ENCODE results near the gene GSS.

GSS gene

GRCh38 chr20:34994509-34995131 lies 39.0 kb upstream of the GSS start:
- DNase-seq (ENCODE audit: low read depth, low spot score) = no peak
- no peak overlapping the region for H3K27ac ChIP-seq

GRCh38 chr20:34993941-34994508 lies 38.4 kb upstream of the GSS start:
- no peak overlapping the region for H3K27ac ChIP-seq
- DNase-seq (ENCODE audit: low read depth, low spot score) = no peak

GRCh38 chr20:34992751-34993417 lies 37.3 kb upstream of the GSS start:
- no peak overlapping the region for H3K27ac ChIP-seq
- no peak for DNase-seq (ENCODE audit: low read depth, low spot score)

DNA sequence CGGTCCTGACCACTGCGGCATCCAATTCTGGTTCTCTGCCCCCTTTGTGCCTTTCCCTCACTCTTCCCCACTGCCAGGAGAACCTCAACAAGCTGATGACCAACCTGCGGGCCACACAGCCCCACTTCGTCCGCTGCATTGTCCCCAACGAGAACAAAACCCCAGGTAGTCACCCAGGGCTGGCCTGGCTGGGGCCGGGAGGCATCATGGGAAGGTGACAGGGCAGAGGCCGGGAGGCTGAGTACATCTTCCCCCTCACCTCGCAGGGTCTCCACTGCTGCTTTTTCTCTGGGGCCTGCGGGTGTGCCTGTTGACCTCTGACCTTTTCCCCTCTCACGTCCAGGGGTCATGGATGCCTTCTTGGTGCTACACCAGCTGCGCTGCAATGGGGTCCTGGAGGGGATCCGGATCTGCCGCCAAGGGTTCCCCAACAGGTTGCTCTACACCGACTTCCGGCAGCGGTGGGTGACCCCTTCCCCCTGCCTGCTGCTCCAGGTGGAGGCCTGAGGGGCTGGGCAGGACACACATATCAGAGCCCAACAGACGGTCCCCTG lies 35.1 kb upstream of the GSS start:
- H3K27ac ChIP-seq = no peak overlapping the region
- no peak for DNase-seq (ENCODE audit: low read depth, low spot score)

DNA sequence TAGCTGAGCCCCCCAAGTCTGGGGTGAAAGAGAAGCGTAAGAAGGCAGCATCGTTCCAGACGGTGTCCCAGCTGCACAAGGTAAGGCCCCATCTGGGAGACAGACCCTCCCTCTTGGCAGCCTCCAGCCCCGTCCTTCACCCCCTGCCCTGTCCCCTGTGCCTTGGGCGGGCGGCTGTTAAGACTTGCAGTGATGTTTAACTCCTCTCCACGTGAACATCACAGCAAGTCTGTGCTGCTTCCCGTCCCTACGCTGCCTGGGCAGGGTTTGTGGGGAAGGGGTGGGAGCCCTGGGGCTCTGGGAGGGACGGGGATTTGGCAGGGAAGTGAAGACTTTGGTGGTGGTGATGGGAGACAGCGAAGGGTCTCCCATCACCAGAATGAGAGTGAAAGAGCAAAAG lies 34.6 kb upstream of the GSS start:
- no peak for DNase-seq (ENCODE audit: low read depth, low spot score)
- no peak overlapping the region for H3K27ac ChIP-seq

DNA sequence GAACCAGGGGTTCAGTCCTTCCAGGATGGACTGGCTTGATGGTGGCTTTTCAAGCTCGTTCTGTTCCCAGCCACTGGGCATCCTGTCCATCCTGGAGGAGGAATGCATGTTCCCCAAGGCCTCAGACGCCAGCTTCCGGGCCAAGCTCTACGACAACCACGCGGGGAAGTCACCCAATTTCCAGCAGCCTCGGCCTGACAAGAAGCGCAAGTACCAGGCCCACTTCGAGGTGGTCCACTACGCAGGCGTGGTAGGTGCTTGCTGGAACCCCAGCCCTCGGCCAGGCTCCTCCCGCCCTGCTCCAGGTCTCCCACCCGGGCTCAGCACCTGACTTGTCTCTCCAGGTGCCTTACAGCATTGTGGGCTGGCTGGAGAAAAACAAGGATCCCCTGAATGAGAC lies 34.1 kb upstream of the GSS start:
- DNase-seq (ENCODE audit: low read depth, low spot score) = no peak
- no peak overlapping the region for H3K27ac ChIP-seq

DNA sequence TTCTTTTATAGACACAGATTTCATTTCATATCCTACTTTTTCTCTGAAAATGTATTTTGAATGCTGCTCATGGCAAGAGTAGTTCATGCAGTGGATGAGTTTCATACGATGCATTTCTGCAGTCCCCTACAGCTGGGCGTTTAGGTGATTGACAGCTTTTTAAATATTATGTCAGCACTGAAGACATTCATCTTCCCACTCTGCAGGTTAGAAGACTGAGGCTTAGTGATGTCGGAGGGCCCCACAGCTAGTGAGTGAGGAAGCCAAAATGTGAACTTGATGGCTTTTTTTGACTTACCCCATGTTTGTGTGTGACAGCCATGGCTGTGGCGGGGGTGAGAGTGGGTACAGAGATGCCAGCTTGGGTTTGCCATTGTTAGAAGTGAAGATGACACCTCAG lies 33.5 kb upstream of the GSS start:
- H3K27ac ChIP-seq = no peak overlapping the region
- DNase-seq (ENCODE audit: low read depth, low spot score) = no peak

- DNase-seq (ENCODE audit: low read depth, low spot score) = no peak
- H3K27ac ChIP-seq = no peak overlapping the region
Measured at GRCh38 chr20:34988191-34988540, 32.6 kb upstream of the GSS start.

DNA sequence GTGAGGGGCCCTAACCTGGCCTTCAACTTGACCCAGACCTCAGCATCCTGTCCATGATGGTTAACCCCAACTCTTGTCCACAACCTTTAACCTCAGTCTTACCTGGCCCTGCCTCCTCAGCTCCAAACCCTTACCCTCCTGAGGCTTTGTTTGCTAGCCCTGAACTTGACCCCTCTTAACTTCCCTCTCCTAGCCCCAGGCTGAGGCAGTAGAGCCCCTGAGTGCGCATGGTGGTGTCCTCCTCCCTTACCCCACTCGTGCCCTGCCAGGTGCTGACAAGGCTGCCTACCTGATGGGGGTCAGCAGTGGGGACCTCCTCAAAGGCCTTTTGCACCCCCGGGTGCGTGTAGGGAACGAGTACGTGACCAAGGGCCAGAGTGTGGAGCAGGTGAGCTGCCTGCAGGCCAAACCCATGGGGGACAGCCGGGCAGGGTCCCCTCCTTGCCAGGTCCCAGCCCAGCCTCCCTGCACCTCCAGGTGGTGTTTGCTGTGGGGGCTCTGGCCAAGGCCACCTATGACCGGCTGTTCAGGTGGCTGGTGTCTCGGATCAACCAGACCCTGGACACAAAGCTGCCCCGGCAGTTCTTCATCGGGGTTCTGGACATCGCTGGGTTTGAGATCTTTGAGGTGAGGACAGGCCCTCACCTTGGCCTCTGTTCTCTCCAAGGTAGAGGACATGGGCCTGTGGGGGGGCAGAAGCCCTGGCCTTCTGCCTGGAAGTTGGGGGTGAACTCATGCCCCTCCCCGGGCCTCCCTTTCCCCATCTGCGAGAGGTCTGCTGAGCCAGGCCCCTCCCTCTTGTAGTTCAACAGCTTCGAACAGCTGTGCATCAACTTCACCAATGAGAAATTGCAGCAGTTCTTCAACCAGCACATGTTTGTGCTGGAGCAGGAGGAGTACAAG lies 31.9 kb upstream of the GSS start:
- no peak for DNase-seq (ENCODE audit: low read depth, low spot score)
- no peak overlapping the region for H3K27ac ChIP-seq

GRCh38 chr20:34986311-34987287 lies 31.0 kb upstream of the GSS start:
- no peak overlapping the region for H3K27ac ChIP-seq
- DNase-seq (ENCODE audit: low read depth, low spot score) = no peak

DNA sequence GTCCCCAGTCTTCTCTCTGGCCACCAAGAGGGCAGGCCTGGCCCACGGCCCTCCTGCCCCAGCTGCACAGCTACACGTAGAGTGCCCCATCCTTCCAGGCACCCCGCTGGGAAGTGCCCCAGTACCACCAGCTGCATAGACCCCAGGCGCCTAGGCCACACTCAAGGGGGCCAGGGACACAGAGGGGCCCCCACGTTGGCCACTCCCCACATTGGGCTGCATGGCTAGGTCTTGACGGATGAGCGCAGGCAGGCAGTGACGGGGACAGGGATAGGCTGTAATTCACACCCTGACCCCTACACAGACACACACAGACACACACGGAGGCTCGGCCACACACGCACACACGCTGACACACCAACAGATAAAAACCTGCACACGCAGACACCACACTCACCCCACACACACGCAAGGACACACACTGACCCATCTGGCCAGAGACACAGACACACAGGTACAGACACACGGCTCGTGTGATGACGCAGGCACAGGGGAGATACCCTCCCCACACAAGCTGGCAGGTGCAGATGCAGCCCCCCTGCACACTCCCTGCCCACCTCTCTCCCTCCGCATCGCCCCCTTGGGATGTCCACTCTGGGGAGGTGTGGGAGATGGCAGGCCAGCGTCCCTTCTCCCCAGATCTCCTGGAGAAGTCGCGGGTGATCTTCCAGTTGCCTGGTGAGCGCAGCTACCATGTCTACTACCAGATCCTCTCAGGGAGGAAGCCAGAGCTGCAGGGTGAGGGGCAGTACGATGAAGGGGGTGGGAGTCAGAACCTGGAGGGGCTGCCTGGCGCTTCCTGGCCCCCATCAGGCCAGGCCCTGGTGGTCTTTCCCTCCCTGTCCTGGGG lies 30.1 kb upstream of the GSS start:
- H3K27ac ChIP-seq = no peak overlapping the region
- DNase-seq (ENCODE audit: low read depth, low spot score) = no peak

GRCh38 chr20:34984756-34985261 lies 29.2 kb upstream of the GSS start:
- H3K27ac ChIP-seq = no peak overlapping the region
- no peak for DNase-seq (ENCODE audit: low read depth, low spot score)

- no peak overlapping the region for H3K27ac ChIP-seq
- no peak for DNase-seq (ENCODE audit: low read depth, low spot score)
Measured at GRCh38 chr20:34983995-34984735, 28.6 kb upstream of the GSS start.

DNA sequence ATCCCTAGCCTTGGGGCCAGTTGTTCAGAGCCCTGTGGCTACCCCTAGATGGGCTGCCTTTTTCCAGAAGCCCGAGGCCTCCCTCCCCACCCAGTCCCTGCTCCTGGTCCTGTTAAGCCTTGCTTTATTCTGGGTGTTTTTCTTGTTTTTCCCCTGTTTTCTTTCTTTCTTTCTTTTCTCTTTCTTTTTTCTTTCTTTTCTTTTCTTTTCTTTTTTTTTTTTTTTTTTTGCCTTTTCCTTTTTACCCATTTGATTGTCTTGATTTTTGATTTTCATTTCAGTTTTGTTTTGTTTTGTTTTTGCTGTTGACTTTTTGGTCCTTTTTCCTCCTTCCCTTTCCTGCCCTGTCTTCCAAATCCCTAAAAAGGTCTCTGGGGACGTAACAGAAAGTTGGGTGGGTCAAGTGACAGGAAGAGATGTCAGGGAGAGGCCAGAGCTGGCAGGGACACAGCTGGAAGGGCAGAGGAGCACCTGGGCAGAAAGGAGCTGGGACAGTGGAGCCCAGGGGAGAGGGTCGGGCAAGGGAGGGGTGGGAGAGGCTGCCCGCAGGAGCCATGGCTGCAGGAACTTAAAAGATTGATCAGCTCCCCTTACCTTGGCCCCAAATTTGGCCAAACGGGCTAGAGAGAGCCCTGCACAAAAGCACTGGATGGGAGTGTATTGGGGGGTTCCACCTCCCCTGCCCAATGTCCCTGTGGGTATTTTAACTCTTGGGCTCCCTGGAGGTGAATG lies 27.6 kb upstream of the GSS start:
- no peak for DNase-seq (ENCODE audit: low read depth, low spot score)
- H3K27ac ChIP-seq = no peak overlapping the region

- no peak for DNase-seq (ENCODE audit: low read depth, low spot score)
- no peak overlapping the region for H3K27ac ChIP-seq
Measured at GRCh38 chr20:34982270-34983088, 26.9 kb upstream of the GSS start.

GRCh38 chr20:34980543-34981233 lies 25.1 kb upstream of the GSS start:
- no peak overlapping the region for H3K27ac ChIP-seq
- no peak for DNase-seq (ENCODE audit: low read depth, low spot score)
